ENCODE data around the gene TMCO2.
A peak's percentile ranks its signal among the peaks of the same experiment; 100 is the strongest.

The TMCO2 gene

GRCh38 chr1:40257688-40258444, 10.1 kb downstream of the TMCO2 start, which contains the start of gene ZMPSTE24:
ZMPSTE24 (plus strand) TSS chr1:40258236; CDS start chr1:40258272, 36 bp downstream.
- H4K20me1 ChIP-seq (ENCODE audit: low read depth, low read length): no peaks in the 10 kb centered on the region
- H3F3A ChIP-seq (ENCODE audit: insufficient read depth): peaks cover 5% of the 10 kb centered on the region; the same call in 1 of the 2 replicates
- no peak for TF ChIP-seq EZH2phosphoT487 (conservative IDR thresholded peaks at IDR 0.05; ENCODE audit: low read length)
- no peak for TF ChIP-seq CTCF (IDR thresholded peaks at IDR 0.05; ENCODE audit: insufficient read depth, low read length, poor library complexity, severe bottlenecking)
- peak within 1 kb of the TSS; percentile 89 for H3K9ac ChIP-seq (ENCODE audit: low read length)
- no peaks in the 10 kb centered on the region for H3K27me3 ChIP-seq (ENCODE audit: low read length)
- H3K4me2 ChIP-seq (ENCODE audit: low read depth, low read length, poor library complexity, severe bottlenecking): peak within 1 kb of the TSS; percentile 88
- H2AFZ ChIP-seq (ENCODE audit: low read depth, low read length, severe bottlenecking): peak within 1 kb of the TSS; percentile 80
- peaks cover 21% of the 10 kb centered on the region for H3K79me2 ChIP-seq (ENCODE audit: insufficient read depth, low read length)
- no peaks in the 10 kb centered on the region for H3K9me2 ChIP-seq (replicated peaks; ENCODE audit: insufficient read depth, low read length)
- H3K36me3 ChIP-seq (ENCODE audit: low read length): peaks cover 15% of the 10 kb centered on the region; the same call in 1 of the 2 replicates
- no peaks in the 10 kb centered on the region for H3K9me3 ChIP-seq (ENCODE audit: insufficient read depth, low read length)
- peak within 1 kb of the TSS; percentile 90 for H3K27ac ChIP-seq (ENCODE audit: low read depth, low read length)
- H3K4me3 ChIP-seq (ENCODE audit: insufficient read depth, low read length, poor library complexity, severe bottlenecking): peak within 1 kb of the TSS; percentile 83

GRCh38 chr1:40258445-40258769, 10.7 kb downstream of the TMCO2 start:
- Histone ChIP-seq H3K9me2 (replicated peaks; ENCODE audit: insufficient read depth, low read length) (no peaks in the 10 kb centered on the region), H3K27ac (ENCODE audit: low read depth, low read length) (peak overlapping the region; percentile 55), H3K79me2 (ENCODE audit: insufficient read depth, low read length) (peaks cover 22% of the 10 kb centered on the region), H3K36me3 (ENCODE audit: low read length) (peaks cover 21% of the 10 kb centered on the region; the same call in 1 of the 2 replicates), H3K4me3 (ENCODE audit: insufficient read depth, low read length, poor library complexity, severe bottlenecking) (peak overlapping the region; percentile 83), H3K27me3 (ENCODE audit: low read length) (no peaks in the 10 kb centered on the region), H3F3A (ENCODE audit: insufficient read depth) (peaks cover 5% of the 10 kb centered on the region; the same call in 1 of the 2 replicates), H4K20me1 (ENCODE audit: low read depth, low read length) (no peaks in the 10 kb centered on the region), H3K9ac (ENCODE audit: low read length) (peak overlapping the region; percentile 89), H3K9me3 (ENCODE audit: insufficient read depth, low read length) (no peaks in the 10 kb centered on the region), H2AFZ (ENCODE audit: low read depth, low read length, severe bottlenecking) (peak overlapping the region; percentile 78), H3K4me2 (ENCODE audit: low read depth, low read length, poor library complexity, severe bottlenecking) (peak overlapping the region; percentile 69)
- TF ChIP-seq CTCF (IDR thresholded peaks at IDR 0.05; ENCODE audit: insufficient read depth, low read length, poor library complexity, severe bottlenecking): no peak
- TF ChIP-seq EZH2phosphoT487 (conservative IDR thresholded peaks at IDR 0.05; ENCODE audit: low read length): no peak

GRCh38 chr1:40264354-40264781, 16.6 kb downstream of the TMCO2 start:
- no peak for TF ChIP-seq EZH2phosphoT487 (conservative IDR thresholded peaks at IDR 0.05; ENCODE audit: low read length)
- TF ChIP-seq CTCF (IDR thresholded peaks at IDR 0.05; ENCODE audit: insufficient read depth, low read length, poor library complexity, severe bottlenecking): no peak
- H3K27ac ChIP-seq (ENCODE audit: low read depth, low read length): no peak overlapping the region
- H2AFZ ChIP-seq (ENCODE audit: low read depth, low read length, severe bottlenecking): no peak overlapping the region
- H3K9me3 ChIP-seq (ENCODE audit: insufficient read depth, low read length): no peaks in the 10 kb centered on the region
- no peaks in the 10 kb centered on the region for H4K20me1 ChIP-seq (ENCODE audit: low read depth, low read length)
- no peaks in the 10 kb centered on the region for H3K9me2 ChIP-seq (replicated peaks; ENCODE audit: insufficient read depth, low read length)
- no peak overlapping the region for H3K9ac ChIP-seq (ENCODE audit: low read length)
- peaks cover 27% of the 10 kb centered on the region; the same call in 1 of the 2 replicates for H3K36me3 ChIP-seq (ENCODE audit: low read length)
- H3K79me2 ChIP-seq (ENCODE audit: insufficient read depth, low read length): peaks cover 15% of the 10 kb centered on the region
- no peak overlapping the region for H3K4me3 ChIP-seq (ENCODE audit: insufficient read depth, low read length, poor library complexity, severe bottlenecking)
- H3K4me2 ChIP-seq (ENCODE audit: low read depth, low read length, poor library complexity, severe bottlenecking): no peak overlapping the region
- H3F3A ChIP-seq (ENCODE audit: insufficient read depth): no peaks in the 10 kb centered on the region; the same call in 1 of the 2 replicates
- no peaks in the 10 kb centered on the region for H3K27me3 ChIP-seq (ENCODE audit: low read length)
